Measurements from ENCODE around the gene LCP1.

DNA sequence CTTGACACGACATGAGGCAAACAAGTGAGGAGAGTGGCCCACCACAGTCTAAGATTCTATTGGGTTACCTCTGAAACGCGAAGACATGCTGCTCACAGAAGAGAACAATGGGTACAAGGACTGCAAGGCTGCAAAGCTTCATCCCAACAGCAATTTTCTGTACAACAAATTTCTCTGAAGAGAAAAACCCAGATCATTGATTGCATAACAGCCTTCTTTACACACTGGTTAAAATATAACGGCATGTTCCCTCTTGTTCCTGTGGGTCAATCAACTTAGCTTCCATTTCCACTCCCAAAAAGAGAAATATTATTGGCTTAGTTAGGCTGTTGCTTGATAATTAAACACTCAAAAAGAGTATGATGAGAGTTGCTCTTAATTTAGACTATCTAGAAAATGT lies 77.1 kb downstream of the LCP1 start, which contains the start of gene CPB2:
- TF ChIP-seq, protein P1, sequence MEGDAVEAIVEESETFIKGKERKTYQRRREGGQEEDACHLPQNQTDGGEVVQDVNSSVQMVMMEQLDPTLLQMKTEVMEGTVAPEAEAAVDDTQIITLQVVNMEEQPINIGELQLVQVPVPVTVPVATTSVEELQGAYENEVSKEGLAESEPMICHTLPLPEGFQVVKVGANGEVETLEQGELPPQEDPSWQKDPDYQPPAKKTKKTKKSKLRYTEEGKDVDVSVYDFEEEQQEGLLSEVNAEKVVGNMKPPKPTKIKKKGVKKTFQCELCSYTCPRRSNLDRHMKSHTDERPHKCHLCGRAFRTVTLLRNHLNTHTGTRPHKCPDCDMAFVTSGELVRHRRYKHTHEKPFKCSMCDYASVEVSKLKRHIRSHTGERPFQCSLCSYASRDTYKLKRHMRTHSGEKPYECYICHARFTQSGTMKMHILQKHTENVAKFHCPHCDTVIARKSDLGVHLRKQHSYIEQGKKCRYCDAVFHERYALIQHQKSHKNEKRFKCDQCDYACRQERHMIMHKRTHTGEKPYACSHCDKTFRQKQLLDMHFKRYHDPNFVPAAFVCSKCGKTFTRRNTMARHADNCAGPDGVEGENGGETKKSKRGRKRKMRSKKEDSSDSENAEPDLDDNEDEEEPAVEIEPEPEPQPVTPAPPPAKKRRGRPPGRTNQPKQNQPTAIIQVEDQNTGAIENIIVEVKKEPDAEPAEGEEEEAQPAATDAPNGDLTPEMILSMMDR (IDR thresholded peaks at IDR 0.05 in 4 of 5, conservative IDR thresholded peaks at IDR 0.05 in 1 of 5) = no peak
- TF ChIP-seq POLR2A (IDR thresholded peaks at IDR 0.05) = no peak
